Measurements from ENCODE around the gene ALKBH2. TPM values are rescaled to one million over a fixed set of nuclear protein-coding genes. Genes with fewer than 3 reads are reported as not detected.

ALKBH2 gene
- total and polyA plus RNA-seq, 2 donors from 2014 or later = 14.7 to 18.8 TPM

DNA sequence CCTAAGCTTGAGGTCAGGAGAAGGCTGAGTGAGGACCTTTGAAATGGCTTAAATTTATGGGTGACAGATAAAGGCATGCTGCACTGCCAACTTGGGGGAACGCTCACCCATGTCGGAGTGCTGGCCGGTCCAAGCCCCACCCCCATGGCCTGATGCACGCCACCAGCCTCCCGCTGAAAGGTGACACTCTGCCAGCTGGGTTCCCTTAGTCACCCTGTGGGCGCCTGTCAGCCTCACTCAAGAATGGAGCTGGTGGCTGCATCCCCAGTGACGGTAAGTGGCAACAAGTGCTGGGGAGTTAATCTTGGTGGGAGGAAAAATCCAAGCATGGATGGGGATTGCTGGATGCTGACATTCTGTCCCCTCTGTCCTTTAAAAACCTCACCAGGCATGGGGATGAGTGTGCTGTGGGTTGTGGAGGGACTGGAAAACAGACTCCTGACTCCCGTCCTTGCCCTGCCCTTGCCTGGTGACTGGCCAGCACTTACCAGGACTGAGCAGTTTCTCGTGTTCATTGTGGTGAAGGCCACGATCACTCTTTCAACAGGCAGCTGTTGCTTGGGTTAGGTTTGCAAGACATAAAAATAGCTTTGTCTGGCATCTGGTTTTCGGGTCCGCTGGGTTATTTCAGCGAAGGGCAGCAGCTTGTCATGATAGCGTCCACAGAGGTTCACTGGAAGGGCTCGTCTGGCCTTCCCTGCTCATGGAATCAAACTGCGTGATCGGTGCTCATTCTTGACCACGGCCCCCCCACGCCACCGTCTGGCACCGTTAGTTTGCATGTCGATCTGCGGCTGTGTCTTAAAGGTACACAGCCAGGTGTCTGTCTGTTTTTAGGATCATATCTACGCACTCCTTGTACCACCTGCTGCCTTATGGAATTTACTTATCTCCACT, 38.1 kb upstream of the ALKBH2 start:
- no peak for FAIRE-seq
- Histone ChIP-seq H3K9ac (ENCODE audit: low read length in 3 of 3) (peak overlapping the region in 1 of 3 donors; percentile 60), H3K4me1 (ENCODE audit: control insufficient read depth in 2 of 3, insufficient read depth in 2 of 3, low read depth in 1 of 3, low read length in 3 of 3) (peaks cover 0 to 14% (median 14%) of the 10 kb centered on the region in 3 donors), H3K4me3 (ENCODE audit: low read length in 3 of 3) (no peak overlapping the region), H3K27me3 (ENCODE audit: control insufficient read depth, insufficient read depth, low read length) (no peaks in the 10 kb centered on the region), H3K27ac (ENCODE audit: low read depth in 2 of 2, low read length in 2 of 2) (peak overlapping the region; percentile 74 to 78), H3K36me3 (ENCODE audit: control insufficient read depth in 2 of 3, insufficient read depth in 3 of 3, low read length in 3 of 3) (no peaks in the 10 kb centered on the region), H3K9me3 (ENCODE audit: control insufficient read depth in 2 of 3, insufficient read depth in 1 of 3, low read length in 3 of 3) (no peaks in the 10 kb centered on the region)
- TF ChIP-seq, protein P1, sequence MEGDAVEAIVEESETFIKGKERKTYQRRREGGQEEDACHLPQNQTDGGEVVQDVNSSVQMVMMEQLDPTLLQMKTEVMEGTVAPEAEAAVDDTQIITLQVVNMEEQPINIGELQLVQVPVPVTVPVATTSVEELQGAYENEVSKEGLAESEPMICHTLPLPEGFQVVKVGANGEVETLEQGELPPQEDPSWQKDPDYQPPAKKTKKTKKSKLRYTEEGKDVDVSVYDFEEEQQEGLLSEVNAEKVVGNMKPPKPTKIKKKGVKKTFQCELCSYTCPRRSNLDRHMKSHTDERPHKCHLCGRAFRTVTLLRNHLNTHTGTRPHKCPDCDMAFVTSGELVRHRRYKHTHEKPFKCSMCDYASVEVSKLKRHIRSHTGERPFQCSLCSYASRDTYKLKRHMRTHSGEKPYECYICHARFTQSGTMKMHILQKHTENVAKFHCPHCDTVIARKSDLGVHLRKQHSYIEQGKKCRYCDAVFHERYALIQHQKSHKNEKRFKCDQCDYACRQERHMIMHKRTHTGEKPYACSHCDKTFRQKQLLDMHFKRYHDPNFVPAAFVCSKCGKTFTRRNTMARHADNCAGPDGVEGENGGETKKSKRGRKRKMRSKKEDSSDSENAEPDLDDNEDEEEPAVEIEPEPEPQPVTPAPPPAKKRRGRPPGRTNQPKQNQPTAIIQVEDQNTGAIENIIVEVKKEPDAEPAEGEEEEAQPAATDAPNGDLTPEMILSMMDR (IDR thresholded peaks at IDR 0.05; ENCODE audit: borderline replicate concordance, extremely low read depth, insufficient read depth) = no peak
- DNase-seq = peak in 4 of 5 donors; percentile 80 to 86 (median 82)
- intact Hi-C loops (cut with DNase I) = no loop called here

DNA sequence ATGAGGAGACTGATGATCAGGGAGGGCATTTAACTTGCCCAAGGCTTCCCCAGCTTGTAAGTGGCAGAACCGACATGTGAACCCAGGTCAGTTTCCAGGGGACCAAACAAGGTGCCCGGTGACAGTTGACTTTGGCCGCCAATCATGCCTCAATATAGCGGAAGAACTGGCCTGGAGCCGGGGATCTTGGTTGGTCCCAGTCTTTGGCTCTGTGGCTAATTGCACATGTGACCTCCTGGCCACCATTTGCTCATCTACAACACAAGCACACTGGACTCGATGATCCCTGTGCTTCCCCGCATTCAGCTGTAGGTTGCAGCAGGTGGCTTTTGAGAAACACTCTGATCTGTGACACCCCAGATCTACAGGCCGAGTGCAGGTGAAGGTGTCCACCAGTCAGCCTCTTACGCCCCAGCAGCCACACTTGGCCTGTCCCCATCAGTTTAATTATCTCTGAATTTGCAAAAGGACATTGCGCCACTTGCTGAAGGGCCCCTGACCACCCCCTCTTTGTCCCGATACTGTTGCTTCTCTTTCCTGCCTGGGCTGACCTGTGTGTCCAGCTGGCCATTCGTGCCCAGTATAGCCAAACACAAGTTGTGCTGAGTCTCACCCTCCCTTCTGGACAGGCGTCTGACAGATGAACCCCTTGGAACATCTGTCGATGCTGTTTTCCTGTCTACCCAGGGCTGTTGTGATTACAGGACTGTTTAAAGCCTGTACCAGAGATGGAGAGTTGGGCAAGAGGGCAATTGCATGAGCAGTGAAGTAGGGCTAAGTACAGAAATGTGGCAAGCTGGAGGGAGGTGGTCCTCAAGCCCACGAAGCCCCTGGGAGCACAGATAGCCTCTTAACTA, 37.3 kb upstream of the ALKBH2 start:
- Histone ChIP-seq H3K27ac (ENCODE audit: low read depth in 2 of 2, low read length in 2 of 2) (peak overlapping the region; percentile 74 to 78), H3K4me1 (ENCODE audit: control insufficient read depth in 2 of 3, insufficient read depth in 2 of 3, low read depth in 1 of 3, low read length in 3 of 3) (peaks cover 0 to 14% (median 14%) of the 10 kb centered on the region in 3 donors), H3K27me3 (ENCODE audit: control insufficient read depth, insufficient read depth, low read length) (no peaks in the 10 kb centered on the region), H3K9me3 (ENCODE audit: control insufficient read depth in 2 of 3, insufficient read depth in 1 of 3, low read length in 3 of 3) (no peaks in the 10 kb centered on the region), H3K36me3 (ENCODE audit: control insufficient read depth in 2 of 3, insufficient read depth in 3 of 3, low read length in 3 of 3) (peaks cover 0 to 5% (median 0%) of the 10 kb centered on the region in 3 donors), H3K9ac (ENCODE audit: low read length in 3 of 3) (peak overlapping the region in 1 of 3 donors; percentile 60), H3K4me3 (ENCODE audit: low read length in 3 of 3) (no peak overlapping the region)
- FAIRE-seq (no peak), DNase-seq (peak in 1 of 5 donors; percentile 18)
- intact Hi-C loops (cut with DNase I) = no loop called here
- TF ChIP-seq, protein P1 (IDR thresholded peaks at IDR 0.05; ENCODE audit: borderline replicate concordance, extremely low read depth, insufficient read depth) = no peak

DNA sequence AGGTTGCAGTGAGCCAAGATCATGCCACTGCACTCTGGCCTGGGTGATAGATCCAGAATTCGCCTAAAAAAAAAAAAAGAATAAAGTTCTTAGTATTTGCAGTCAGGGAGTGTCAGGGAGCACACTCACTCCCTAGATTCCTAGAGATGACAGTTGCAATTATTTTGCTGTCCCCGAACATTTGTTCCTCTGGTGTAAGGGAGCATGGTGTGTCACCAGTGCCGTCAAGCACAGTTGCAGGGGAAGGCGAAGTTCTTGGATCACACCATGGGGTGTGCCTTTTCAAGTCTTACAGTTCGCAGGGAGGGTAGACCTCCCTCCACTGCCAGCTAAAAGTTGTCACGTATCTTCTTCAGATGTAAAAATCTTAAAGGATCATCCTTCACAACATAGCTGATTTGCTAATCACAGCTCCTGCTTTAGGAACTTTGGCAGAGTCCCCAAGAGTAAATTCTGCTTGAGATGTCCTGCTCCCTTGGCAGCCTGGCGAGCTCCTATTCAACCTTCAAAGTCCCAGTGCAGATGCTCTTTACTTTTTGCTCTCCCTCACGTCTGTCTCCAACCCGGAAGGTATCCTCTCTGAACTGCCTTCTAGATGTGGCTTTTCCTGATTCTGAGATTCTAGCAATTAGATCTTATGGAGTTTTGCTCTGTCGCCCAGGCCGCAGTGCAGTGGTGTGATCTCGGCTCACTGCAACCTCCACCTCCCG, 34.4 kb upstream of the ALKBH2 start:
- DNase-seq = no peak

More for the DNA sequence above, 34.4 kb upstream of the ALKBH2 start:
- TF ChIP-seq, protein P1 (IDR thresholded peaks at IDR 0.05; ENCODE audit: borderline replicate concordance, extremely low read depth, insufficient read depth) = no peak
- no peaks in the 10 kb centered on the region for H3K9me3 ChIP-seq (ENCODE audit: control insufficient read depth in 2 of 3, insufficient read depth in 1 of 3, low read length in 3 of 3)
- no peak overlapping the region for H3K9ac ChIP-seq (ENCODE audit: low read length in 3 of 3)
- no peaks in the 10 kb centered on the region for H3K27me3 ChIP-seq (ENCODE audit: control insufficient read depth, insufficient read depth, low read length)
- intact Hi-C loops (cut with DNase I) = no loop called here
- no peak overlapping the region for H3K4me3 ChIP-seq (ENCODE audit: low read length in 3 of 3)
- no peak for FAIRE-seq
- H3K4me1 ChIP-seq (ENCODE audit: control insufficient read depth in 2 of 3, insufficient read depth in 2 of 3, low read depth in 1 of 3, low read length in 3 of 3) = peaks cover 0 to 14% (median 10%) of the 10 kb centered on the region in 3 donors
- H3K36me3 ChIP-seq (ENCODE audit: control insufficient read depth in 2 of 3, insufficient read depth in 3 of 3, low read length in 3 of 3) = peaks cover 0 to 5% (median 0%) of the 10 kb centered on the region in 3 donors
- no peak overlapping the region for H3K27ac ChIP-seq (ENCODE audit: low read depth in 2 of 2, low read length in 2 of 2)

All from kidney (tissue), 14 donors.